Choroid plexus epithelial cell (primary cell): ENCODE results near the gene MGST2.

Source experiments
- DNase-seq: peaks from one replicate; pipeline ENCODE4 v3.0.0-alpha.2; 2010; ENCODE audit warnings: low read depth
- H3K4me3 ChIP-seq: 2 replicates; pipeline ENCODE4 v1.5.1; 2011; ENCODE audit warnings: low read depth, mild to moderate bottlenecking, control low read depth, low read length, moderate library complexity
- TF ChIP-seq, protein P1 (sequence below): conservative IDR thresholded peaks from 2 replicates; pipeline ENCODE4 v1.5.1; 2011; ENCODE audit warnings: low read depth, mild to moderate bottlenecking, control low read depth, inconsistent platforms, low read length, moderate library complexity

MGST2 gene

DNA sequence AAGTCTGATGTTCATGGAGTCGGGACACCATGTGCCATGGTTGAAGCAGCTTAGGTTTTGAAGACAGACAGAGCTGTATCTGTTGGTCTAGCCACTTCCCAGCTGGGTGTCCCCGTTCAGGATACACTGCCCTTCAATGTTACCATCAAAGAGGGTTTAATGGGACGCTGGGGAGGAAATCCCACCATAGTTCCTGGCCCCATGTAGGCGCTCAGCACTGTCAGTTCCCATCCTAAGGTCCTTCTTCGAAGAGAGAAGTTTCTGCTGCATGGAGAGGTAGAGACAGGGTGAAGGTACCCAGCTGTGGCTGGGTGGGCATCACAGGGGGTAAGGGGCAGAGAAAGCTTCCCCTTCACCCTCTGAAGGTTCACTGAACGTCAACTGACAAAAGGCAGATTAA lies 3.7 kb downstream of the MGST2 start:
- TF ChIP-seq, protein P1, sequence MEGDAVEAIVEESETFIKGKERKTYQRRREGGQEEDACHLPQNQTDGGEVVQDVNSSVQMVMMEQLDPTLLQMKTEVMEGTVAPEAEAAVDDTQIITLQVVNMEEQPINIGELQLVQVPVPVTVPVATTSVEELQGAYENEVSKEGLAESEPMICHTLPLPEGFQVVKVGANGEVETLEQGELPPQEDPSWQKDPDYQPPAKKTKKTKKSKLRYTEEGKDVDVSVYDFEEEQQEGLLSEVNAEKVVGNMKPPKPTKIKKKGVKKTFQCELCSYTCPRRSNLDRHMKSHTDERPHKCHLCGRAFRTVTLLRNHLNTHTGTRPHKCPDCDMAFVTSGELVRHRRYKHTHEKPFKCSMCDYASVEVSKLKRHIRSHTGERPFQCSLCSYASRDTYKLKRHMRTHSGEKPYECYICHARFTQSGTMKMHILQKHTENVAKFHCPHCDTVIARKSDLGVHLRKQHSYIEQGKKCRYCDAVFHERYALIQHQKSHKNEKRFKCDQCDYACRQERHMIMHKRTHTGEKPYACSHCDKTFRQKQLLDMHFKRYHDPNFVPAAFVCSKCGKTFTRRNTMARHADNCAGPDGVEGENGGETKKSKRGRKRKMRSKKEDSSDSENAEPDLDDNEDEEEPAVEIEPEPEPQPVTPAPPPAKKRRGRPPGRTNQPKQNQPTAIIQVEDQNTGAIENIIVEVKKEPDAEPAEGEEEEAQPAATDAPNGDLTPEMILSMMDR, result no peak
- H3K4me3 ChIP-seq, result no peak overlapping the region
- no peak for DNase-seq

DNA sequence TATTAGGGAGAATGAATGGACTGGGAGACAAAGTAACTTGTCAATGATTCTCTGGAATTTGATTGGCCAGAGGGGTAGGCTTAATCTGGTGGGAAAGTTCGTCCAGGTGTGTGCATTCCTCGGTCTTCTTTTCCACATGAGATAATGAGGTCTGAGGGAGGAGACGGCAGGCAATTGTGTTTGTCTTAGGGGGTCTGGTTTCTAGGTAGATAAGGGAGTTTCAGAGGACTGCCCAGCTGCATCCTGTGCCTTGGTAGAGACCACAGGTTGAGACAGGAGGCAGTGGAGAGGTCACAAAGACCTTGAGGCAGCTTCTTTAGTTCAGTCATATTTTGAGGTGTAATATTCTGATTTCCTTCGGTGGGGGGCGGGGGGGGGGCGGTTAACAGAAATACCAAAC lies 4.3 kb downstream of the MGST2 start:
- DNase-seq, result no peak
- TF ChIP-seq, protein P1, result no peak
- H3K4me3 ChIP-seq, result no peak overlapping the region

GRCh38 chr4:139670775-139671174 lies 5.2 kb downstream of the MGST2 start:
- no peak overlapping the region for H3K4me3 ChIP-seq
- DNase-seq, result no peak
- TF ChIP-seq, protein P1, result no peak

- DNase-seq, result no peak
- H3K4me3 ChIP-seq, result no peak overlapping the region
- TF ChIP-seq, protein P1, result no peak
Measured at GRCh38 chr4:139672215-139672614, 6.6 kb downstream of the MGST2 start.

GRCh38 chr4:139672732-139673131 lies 7.1 kb downstream of the MGST2 start:
- no peak overlapping the region for H3K4me3 ChIP-seq
- TF ChIP-seq, protein P1, result no peak
- no peak for DNase-seq

GRCh38 chr4:139674875-139675550 lies 9.4 kb downstream of the MGST2 start:
- no peak for DNase-seq
- no peak overlapping the region for H3K4me3 ChIP-seq
- TF ChIP-seq, protein P1, result no peak

GRCh38 chr4:139675651-139676050 lies 10.0 kb downstream of the MGST2 start:
- DNase-seq, result no peak
- TF ChIP-seq, protein P1, result no peak
- no peak overlapping the region for H3K4me3 ChIP-seq
